Measurements from ENCODE around the gene HPX.

HPX gene

GRCh38 chr11:6388748-6389147 lies 52.0 kb downstream of the HPX start:
- no peak for DNase-seq

DNA sequence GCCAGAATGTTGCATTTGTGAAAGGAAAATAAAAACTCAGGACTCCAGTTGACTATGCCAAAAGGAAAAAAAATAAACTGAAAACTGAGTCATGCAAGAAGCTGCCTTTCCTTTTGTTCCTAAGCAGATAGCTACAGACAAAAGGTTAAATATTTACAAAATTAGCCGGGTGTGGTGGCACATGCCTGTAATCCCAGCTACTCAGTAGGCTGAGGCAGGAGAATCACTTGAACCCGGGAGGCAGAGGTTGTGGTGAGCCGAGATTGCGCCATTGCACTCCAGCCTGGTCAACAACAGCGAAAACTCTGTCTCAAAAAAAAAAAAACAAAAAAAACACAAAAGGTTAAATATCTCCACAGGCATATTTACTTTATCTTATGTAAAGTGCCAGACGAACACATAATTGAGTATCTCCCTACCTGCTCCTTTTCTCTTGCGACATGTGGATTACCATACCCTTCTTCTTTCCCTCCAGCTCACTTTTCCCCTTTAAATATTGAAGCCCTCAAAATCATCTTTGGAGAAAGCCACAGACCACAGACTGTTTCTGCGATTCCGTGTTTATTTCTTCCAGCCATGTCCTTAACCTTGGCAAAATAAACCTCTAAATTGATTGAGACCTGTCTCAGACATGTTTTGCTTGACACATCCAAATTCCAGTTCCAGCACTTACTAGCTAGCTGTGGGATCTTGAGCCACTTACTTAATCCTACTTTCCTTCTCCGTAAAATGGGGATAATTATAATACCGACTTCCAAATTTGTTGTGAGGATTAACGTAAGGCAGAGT lies 52.8 kb downstream of the HPX start:
- DNase-seq = no peak

- DNase-seq = no peak
Measured at GRCh38 chr11:6385046-6385777, 55.6 kb downstream of the HPX start.
